Skin of body (tissue), 2 donors: ENCODE results near the gene MOAP1. TPM values are rescaled to one million over a fixed set of nuclear protein-coding genes. Genes with fewer than 3 reads are reported as not detected.
"Not testable (repeated sequence)": the region's sequence is repeated elsewhere in the genome, so short reads cannot be mapped to it uniquely, and the experiment has no call there.

Source experiments
- DNase-seq: peaks from one replicate; lab custom pipeline; 2025; lab: John Stamatoyannopoulos, UW
- total RNA-seq: library from RNA; depleted of rRNA; stranded (reverse); fragments of >200 nt; gene quantifications from one replicate; pipeline ENCODE4 v1.2.3, GENCODE V29; 2014

MOAP1 gene
- total RNA-seq, 1 donor from 2014 or later: 17.8 TPM

GRCh38 chr14:93185349-93185720 lies 638 bp upstream of the MOAP1 start:
- DNase-seq: no peak

GRCh38 chr14:93183596-93184317 lies 940 bp downstream of the MOAP1 start:
- DNase-seq: no peak

GRCh38 chr14:93175492-93175891 lies 9.2 kb downstream of the MOAP1 start:
- no peak for DNase-seq

GRCh38 chr14:93174731-93175130 lies 10.0 kb downstream of the MOAP1 start:
- DNase-seq: not testable (repeated sequence)

- no peak for DNase-seq
Observed at GRCh38 chr14:93173943-93174395, 10.7 kb downstream of the MOAP1 start.

GRCh38 chr14:93171376-93171775 lies 13.3 kb downstream of the MOAP1 start:
- no peak for DNase-seq

GRCh38 chr14:93170141-93170540 lies 14.6 kb downstream of the MOAP1 start:
- DNase-seq: not testable (repeated sequence)

- not testable (repeated sequence) for DNase-seq
Observed at GRCh38 chr14:93169619-93170018, 15.1 kb downstream of the MOAP1 start.

- not testable (repeated sequence) for DNase-seq
Observed at GRCh38 chr14:93168610-93169009, 16.1 kb downstream of the MOAP1 start.

- not testable (repeated sequence) for DNase-seq
Observed at GRCh38 chr14:93165271-93166265, 19.1 kb downstream of the MOAP1 start.

GRCh38 chr14:93163564-93163963 lies 21.1 kb downstream of the MOAP1 start:
- DNase-seq: no peak

- DNase-seq: no peak
Observed at GRCh38 chr14:93161411-93161940, 23.2 kb downstream of the MOAP1 start.

- no peak for DNase-seq
Observed at GRCh38 chr14:93160353-93160801, 24.3 kb downstream of the MOAP1 start.

- not testable (repeated sequence) for DNase-seq
Observed at GRCh38 chr14:93159625-93160352, 24.9 kb downstream of the MOAP1 start.

- not testable (repeated sequence) for DNase-seq
Observed at GRCh38 chr14:93158349-93158748, 26.3 kb downstream of the MOAP1 start.

- no peak for DNase-seq
Observed at GRCh38 chr14:93156693-93157369, 27.9 kb downstream of the MOAP1 start.

- no peak for DNase-seq
Observed at GRCh38 chr14:93155667-93156066, 29.0 kb downstream of the MOAP1 start.

GRCh38 chr14:93153121-93153520 lies 31.6 kb downstream of the MOAP1 start:
- DNase-seq: no peak

GRCh38 chr14:93150227-93151208 lies 34.2 kb downstream of the MOAP1 start:
- DNase-seq: no peak
